Adipose tissue (tissue), 3 donors: Measurements from ENCODE around the gene RNF145. TPM values are rescaled to one million over a fixed set of nuclear protein-coding genes. Genes with fewer than 3 reads are reported as not detected.
"Not testable (repeated sequence)": the region's sequence is repeated elsewhere in the genome, so short reads cannot be mapped to it uniquely, and the experiment has no call there.

Source experiments
- H3K27ac ChIP-seq: one replicate; pipeline ENCODE4 v1.5.1; 2013; ENCODE audit warnings: low read depth, low read length
- WGBS, 3 donors: extraction: QIAGEN DNeasy Blood & Tissue Kit; methylation state at CpG; one replicate each; pipeline ENCODE4 v1.1.7; 2013; 5-methylcytosine and 5-hydroxymethylcytosine counted together
- polyA plus RNA-seq, 3 donors: library from polyadenylated mRNA; stranded (reverse); fragments of 200-250 nt; gene quantifications; one replicate each; pipeline ENCODE4 v1.2.3, GENCODE V29; 2013
- donor health status: healthy with polysubstance abuse.
- donor health status: Bipolar disorder and iron deficiency.
- donor health status: healthy.

The RNF145 gene, protein sequence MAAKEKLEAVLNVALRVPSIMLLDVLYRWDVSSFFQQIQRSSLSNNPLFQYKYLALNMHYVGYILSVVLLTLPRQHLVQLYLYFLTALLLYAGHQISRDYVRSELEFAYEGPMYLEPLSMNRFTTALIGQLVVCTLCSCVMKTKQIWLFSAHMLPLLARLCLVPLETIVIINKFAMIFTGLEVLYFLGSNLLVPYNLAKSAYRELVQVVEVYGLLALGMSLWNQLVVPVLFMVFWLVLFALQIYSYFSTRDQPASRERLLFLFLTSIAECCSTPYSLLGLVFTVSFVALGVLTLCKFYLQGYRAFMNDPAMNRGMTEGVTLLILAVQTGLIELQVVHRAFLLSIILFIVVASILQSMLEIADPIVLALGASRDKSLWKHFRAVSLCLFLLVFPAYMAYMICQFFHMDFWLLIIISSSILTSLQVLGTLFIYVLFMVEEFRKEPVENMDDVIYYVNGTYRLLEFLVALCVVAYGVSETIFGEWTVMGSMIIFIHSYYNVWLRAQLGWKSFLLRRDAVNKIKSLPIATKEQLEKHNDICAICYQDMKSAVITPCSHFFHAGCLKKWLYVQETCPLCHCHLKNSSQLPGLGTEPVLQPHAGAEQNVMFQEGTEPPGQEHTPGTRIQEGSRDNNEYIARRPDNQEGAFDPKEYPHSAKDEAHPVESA
- polyA plus RNA-seq: 10 to 100 TPM; 11.6 to 40.8 (median 33.6) TPM

DNA sequence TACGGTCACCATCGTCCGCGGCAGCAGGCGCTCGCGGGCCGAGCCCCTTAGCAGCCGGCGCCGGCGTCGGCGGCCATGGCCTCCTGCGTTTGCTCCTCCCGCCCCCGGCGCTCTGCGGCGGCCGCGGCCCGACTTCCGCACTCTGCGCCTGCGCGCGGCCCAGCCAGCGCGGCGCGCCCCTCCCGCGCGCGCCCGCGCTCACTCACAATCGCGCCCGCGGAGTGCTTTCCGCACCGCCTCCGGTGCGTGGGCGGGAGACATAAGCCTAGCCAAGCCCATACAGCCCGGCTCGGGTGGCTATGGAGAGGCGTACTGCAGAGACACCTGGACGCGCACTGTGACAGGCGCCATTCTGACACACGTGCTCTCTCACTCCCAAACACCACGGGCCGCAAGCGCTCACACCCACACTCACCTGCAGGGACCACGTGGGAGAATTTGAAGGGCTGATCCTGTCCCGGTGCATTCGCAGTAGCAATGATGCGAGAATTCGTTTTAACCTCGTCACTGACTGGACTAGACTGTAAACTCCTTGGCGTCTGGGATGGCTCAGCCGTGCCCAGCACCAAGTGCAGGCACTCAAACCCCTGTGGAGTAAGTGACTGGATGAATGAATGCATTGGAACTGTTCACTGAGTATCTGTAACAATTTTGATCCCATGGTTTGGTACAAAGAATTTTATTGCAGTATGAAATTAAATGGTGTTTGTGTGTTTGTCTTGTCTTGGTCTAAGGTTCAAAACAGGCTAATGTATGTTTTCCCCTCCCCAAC lies at the start of gene RNF145:
RNF145 (minus strand) TSS at position 116 of the 772 bp plus-strand sequence. CDS start 5,936 bp downstream, outside the sequence.
- peak within 1 kb of the TSS; percentile 63 for H3K27ac ChIP-seq
- WGBS, 3 donors: 1% methylated on average over 43 to 65 of the region's 65 CpGs

DNA sequence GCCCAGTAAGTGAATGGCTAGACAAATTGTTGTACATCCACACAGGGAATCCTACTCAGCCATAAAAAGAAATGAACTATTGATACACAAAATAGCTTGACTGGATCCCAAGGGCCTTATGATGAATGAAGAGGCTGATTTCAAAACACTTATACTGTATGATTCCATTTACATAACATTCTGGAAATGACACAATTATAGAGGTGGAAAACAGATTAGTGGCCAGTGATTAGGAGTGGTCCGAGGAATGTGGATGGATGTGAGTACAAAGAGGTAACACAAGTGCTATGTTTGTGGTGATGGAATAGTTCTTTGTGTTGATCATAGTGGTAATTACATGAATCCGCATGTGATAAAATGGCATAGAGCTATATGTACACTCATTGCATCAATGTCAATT lies 49.0 kb upstream of the RNF145 start:
- 92 to 98% (median 97%) methylated on average over 2 of the region's 2 CpGs for WGBS, 3 donors
- H3K27ac ChIP-seq: no peak overlapping the region

DNA sequence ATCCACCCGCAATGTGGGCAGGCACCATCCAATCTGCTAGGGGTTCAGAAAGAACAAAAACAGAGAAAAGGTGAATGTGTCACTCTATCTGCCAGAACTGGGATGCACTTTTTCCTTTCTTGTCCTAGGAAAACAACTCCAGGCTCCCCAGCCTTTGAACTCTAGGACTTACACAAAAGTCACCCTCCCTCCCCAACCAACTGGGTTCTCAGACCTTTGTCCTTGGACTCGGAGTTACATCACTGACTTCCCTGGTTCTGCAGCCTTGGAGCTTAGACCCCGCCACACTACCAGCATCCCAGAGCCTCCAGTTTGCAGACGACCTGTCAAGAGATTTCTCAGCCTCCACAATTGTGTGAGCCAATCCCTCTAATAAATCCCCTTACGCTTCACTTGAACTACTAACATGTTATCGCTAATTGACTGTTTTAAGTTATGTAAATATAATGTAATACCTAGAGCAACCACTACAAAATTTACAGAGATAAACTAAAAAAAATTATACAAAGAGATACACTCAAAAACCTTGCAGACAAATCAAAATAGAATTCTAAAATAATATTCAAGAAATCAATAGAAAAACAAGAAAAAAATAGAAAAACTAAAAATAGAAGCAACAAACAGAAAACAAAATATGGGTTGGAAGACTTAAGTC lies 48.4 kb upstream of the RNF145 start:
- H3K27ac ChIP-seq: no peak overlapping the region
- WGBS, 3 donors: 70 to 85% (median 79%) methylated on average over 6 of the region's 6 CpGs

DNA sequence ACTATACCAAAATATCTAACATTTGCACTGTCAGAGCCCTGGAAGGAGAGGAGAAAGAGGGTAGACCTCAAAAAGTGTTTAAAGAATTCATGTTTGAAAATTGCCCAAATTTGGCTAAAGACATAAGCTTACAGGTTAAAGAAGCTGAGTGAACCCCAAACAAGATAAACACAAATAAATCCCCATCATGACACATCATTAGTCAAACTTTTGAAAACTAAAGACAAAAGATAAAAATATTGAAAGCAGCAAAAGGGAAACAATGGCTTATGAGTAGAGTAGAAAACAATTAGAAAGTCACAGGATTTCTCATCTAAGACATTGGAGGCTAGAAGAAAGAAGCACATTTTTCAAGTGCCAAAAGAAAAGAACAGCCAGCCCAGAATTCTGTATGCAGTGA lies 47.7 kb upstream of the RNF145 start:
- no peak overlapping the region for H3K27ac ChIP-seq

DNA sequence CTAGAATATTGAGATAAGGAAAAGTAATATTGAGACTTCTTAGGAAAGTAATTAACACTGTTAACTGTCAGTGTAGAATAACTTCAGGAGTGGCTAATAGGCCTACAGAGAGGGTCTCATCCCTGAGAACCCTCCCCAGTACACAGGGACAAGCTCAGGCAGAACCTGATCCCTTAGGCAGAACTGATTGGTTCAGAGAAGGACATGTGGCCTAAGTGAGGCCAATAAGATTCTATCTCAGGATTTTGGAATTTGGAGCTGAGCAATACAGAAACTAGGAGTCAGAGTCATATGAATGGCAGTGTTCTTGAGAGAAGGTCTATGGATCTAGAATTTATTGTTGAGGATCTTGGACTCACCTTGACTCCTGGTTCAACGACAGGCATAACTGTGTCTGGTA lies 42.8 kb upstream of the RNF145 start:
- H3K27ac ChIP-seq: no peak overlapping the region
- 0 to 88% (median 45%) methylated on average over 1 of the region's 1 CpG for WGBS, 3 donors

DNA sequence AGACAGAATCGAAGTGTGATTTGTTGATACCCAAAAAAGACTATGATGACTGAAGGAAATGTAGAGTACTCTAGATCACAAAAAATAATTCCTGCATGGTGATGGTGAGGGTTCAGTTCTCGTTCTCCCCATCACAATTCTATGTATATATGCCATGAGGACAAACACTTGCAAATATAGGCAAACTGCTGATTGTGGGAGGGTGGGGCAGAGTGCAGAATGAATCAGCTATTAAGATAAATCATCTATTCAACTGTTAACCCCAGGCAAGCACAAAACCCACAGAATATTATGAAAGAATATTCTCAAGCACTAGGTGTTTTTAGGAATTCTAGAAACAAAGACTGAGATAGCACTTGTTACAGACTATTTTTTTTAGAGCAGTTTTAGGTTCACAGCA lies 39.8 kb upstream of the RNF145 start:
- 60 to 84% (median 81%) methylated on average over 2 of the region's 2 CpGs for WGBS, 3 donors

DNA sequence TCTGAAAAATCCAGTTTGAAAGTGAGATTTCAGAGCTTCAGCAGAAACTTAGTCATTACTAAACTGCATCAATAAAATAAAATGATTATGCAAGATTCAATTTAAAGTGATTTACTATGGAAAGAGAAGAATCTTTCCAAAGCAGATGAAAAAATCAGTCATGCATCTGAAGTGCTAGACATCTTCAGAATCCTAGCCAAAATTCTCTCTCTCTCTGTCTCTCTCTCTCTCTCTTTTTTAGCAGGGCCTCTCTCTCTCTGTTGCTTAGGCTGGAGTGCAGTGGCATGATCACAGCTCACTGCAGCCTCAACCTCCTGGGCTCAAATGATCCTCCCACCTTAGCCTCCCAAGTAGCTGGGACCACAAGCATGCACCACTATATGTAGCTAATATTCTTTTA lies 35.5 kb upstream of the RNF145 start:
- no peak overlapping the region for H3K27ac ChIP-seq

More for the DNA sequence above, 39.8 kb upstream of the RNF145 start:
- H3K27ac ChIP-seq: no peak overlapping the region

DNA sequence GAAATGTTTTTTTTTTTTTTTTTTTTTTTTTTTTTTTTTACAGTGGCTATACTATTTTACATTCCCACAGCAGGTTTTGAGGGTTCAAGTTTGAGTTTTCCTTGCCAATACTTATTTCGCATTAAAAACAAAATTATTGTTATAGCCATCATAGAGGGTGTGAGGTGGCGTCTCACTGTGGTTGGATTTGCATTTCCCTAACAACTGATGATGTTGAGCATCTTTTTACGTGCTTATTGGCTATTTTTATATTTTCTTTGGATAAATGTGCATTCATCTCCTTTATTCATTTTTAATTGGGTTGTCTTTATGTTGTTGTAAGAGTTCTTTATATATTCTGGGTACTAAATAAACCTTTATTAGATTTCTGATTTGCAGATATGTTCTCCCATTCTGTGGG lies 34.8 kb upstream of the RNF145 start:
- no peak overlapping the region for H3K27ac ChIP-seq
- WGBS, 3 donors: 63 to 78% (median 72%) methylated on average over 3 of the region's 3 CpGs

DNA sequence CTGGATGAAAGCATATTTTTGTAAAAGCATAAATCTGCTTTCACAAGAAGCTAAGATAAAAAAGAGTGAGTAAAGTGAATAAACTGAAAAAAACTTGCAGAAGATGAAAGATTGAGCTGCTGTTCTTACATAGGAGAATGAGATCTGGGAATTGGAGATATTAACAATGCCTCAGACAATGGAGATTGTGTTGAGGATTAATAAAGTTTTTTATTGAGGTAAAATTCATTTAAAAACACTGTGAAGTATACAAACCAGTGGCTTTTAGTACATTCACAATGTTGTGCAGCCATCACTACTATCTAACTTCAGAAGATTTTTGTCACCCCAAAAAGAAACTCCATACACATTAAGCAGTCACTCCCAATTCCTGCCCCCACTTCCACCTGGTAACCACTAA lies 34.0 kb upstream of the RNF145 start:
- no peak overlapping the region for H3K27ac ChIP-seq

DNA sequence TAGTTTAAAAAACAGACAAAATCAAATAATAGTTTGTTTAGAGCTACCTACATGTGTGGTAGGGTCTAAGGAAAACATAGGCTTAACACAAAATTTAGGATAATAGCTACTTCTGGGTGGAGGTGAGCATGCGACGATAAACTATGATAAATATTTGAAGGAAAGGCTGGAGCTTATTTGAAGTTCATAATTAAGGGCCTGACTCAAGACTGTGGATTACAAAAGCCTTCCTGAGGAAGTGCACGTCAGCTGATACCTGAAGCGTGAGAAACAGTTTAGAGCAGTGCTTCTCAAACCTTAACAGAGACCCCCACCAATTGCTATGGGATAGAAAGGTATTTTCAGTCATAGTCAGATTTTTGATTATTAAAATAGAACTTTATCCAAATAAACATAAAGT lies 33.3 kb upstream of the RNF145 start:
- 38 to 57% (median 39%) methylated on average over 4 of the region's 4 CpGs for WGBS, 3 donors
- no peak overlapping the region for H3K27ac ChIP-seq

DNA sequence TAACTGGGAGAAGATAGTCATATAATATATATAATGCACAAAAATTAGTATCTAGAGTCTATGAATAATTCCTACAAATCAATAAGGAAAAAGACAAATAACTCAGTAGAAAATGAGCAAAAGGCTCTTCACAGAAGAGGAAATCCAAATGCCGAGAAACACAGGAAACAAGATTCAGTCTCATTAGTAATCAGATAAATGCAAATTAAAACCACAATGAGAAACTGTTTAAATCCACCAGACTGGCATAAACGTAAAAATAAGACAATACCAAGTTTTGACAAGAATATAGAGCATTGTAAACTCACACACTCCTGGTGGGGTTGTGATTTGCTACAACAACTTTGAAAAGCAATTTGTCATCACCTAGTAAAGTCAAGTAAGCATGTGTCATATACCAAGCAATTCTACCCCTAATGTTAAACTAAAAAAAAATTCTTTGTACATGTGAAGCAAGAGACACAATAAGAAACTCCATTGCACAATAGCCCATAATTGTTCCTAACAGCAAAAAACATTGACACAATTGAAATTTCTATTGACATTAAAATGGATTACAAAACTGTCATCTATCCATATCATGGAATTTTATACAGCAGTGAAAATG lies 32.7 kb upstream of the RNF145 start:
- 32 to 60% (median 41%) methylated on average over 2 of the region's 2 CpGs for WGBS, 3 donors
- no peak overlapping the region for H3K27ac ChIP-seq

DNA sequence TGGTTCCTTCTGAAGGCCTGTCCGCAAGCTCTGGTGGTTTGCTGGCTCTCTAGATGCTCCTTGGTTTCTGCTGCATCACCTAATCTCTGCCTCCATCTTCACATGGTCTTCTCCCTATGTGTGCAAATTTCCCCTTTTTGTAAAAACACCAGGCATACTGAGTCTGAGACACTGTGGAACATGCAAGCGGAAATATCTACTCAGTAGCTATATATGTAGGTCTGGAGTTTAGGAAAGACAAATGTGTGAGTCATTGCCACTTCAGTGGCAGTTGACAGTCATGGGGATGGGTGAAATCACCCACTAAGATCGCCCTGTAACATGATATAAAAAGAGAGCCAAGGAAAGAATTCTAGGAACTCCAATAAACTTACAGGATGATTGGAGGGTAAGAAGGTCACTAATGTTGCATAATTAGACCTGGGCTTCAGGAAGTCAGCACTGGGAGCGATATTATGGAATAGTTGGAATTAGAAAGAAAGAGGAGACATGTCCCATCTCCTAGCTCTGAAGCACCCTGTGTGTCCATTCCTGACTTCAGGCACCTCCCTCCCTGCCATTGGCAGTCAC lies 31.0 kb upstream of the RNF145 start:
- H3K27ac ChIP-seq: no peak overlapping the region
- 77 to 87% (median 78%) methylated on average over 4 of the region's 4 CpGs for WGBS, 3 donors

DNA sequence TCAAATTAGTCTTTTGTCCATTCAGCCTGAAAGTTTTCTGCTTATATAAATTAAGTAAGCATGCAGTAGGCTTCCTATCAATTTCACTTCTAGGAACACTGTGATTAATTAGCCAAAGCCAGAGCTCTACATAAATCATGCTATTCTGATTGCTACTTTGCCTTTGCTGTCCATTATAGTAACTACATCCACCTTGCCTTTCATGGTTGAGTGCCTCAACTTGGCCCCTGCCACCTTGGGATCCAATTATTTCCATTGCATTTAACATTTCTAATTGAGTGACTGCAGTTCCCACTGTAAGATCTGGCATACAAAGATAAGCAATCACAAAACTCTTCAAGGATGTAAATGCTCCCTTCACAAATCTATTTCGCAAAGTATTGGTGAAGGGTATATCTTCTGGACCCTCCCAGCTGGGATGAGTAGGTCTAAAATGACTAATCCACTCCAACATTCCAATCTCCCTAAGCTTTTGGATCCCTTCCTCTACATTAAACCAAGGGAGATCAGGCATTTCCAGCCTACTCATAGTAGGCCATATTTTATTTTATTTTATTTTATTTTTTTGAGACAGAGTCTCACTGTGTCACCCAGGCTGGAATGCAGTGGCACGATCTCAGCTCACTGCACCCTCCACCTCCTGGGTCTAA lies 26.6 kb upstream of the RNF145 start:
- H3K27ac ChIP-seq: not testable (repeated sequence)
- WGBS, 3 donors: 88 to 95% (median 93%) methylated on average over 2 of the region's 2 CpGs

DNA sequence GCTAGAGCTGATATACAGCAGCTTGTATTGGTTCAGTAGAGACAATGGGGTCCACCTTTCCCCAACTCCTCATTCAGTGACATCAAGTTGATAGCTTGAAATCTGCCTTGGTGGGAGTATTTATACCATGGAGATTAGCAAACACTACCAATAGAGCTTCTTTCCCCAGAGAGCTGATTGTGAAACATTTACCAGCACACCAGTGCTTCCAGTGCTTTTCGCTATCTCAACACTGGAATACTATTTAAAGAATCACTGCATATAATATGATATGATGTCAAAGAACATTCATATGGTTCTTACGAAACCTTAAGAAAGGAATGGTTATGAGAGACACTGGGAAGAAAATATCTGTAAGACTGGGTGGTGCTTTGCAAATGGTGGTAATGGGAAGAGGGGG lies 21.8 kb upstream of the RNF145 start:
- WGBS, 3 donors: 89 to 94% (median 91%) methylated on average over 2 of the region's 2 CpGs

DNA sequence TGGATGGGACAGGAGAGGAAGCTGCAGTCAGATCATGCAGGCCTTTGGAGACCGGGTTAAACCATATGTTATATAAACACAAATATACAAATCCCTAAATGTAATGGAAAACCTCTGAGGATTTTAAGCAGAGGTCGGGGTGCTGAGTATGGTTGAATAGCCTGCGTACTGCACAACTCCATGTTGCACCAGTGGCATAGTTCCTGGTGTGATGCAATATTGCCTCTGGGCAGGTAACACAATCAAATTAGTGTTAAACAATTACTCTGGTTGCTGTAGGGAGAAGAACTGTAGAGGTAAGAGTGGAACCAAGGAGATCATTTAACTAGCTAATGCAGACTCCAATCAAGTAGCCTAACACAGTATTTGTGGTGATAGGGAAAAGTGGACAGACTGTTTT lies 21.3 kb upstream of the RNF145 start:
- H3K27ac ChIP-seq: no peak overlapping the region
- 64 to 87% (median 73%) methylated on average over 3 of the region's 3 CpGs for WGBS, 3 donors

More for the DNA sequence above, 21.8 kb upstream of the RNF145 start:
- H3K27ac ChIP-seq: no peak overlapping the region

DNA sequence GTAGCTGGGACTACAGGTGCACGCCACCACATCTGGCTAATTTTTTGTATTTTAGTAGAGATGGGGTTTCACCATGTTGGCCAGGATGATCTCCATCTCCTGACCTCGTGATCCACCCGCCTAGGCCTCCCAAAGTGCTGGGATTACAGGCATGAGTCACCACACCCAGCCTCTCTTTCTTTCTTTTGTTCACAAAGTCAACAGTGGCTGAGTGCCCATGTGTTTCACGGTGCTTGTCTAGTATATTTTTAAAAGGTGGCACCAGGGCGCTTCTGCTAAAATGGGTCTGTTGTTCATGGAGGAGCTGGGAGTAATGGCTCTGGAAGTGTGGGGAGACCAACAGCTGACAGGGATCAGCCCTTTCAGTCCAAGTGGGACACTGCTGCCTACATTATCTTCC lies 18.7 kb upstream of the RNF145 start:
- not testable (repeated sequence) for H3K27ac ChIP-seq
- 85 to 88% (median 86%) methylated on average over 5 of the region's 5 CpGs for WGBS, 3 donors

DNA sequence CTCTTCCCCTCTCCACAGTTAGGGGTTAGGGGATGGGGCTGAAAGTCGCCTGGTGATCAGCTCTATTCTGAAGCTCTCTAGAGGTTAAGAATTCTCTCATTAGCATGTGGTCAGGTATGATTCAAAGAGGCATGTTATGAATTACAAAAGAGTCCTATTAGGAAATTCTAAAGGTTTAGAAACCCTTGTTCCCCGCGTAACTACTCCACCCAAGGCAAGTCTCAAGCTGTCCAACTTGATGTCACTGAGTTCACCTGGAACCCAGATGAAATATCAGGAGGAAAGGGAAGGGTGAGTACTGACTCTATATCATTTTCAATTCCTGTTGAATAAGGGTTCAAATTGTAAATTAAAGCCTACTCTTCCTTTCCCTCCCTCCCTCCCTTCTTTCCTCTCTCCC lies 18.1 kb upstream of the RNF145 start:
- H3K27ac ChIP-seq: no peak overlapping the region
- WGBS, 3 donors: 72 to 91% (median 72%) methylated on average over 3 of the region's 3 CpGs

DNA sequence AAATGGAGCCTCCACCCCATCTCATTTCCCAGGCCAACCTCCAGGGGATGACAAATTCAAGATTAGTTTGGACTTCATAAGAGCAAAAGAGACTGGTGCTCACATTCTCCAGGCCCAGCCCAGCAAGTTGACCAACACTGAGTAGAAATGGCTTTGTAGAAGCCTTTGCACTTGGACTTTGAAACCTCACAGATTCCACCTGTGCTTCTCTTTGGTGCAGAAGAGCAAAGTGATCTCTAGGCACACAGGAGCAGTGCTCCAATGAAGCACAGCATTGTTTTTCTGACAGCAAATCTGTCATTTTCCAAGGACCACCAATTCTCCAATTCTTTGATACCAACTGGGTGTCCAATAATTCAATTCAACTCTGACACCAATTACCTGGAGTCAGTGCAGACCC lies 17.1 kb upstream of the RNF145 start:
- no peak overlapping the region for H3K27ac ChIP-seq
